ENCODE results near the gene SLCO4A1.

- TF ChIP-seq, protein P1, sequence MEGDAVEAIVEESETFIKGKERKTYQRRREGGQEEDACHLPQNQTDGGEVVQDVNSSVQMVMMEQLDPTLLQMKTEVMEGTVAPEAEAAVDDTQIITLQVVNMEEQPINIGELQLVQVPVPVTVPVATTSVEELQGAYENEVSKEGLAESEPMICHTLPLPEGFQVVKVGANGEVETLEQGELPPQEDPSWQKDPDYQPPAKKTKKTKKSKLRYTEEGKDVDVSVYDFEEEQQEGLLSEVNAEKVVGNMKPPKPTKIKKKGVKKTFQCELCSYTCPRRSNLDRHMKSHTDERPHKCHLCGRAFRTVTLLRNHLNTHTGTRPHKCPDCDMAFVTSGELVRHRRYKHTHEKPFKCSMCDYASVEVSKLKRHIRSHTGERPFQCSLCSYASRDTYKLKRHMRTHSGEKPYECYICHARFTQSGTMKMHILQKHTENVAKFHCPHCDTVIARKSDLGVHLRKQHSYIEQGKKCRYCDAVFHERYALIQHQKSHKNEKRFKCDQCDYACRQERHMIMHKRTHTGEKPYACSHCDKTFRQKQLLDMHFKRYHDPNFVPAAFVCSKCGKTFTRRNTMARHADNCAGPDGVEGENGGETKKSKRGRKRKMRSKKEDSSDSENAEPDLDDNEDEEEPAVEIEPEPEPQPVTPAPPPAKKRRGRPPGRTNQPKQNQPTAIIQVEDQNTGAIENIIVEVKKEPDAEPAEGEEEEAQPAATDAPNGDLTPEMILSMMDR (IDR thresholded peaks at IDR 0.05; ENCODE audit: low read depth, low read length, poor library complexity, severe bottlenecking), result no peak
- no peak for TF ChIP-seq EZH2phosphoT487 (IDR thresholded peaks at IDR 0.05; ENCODE audit: borderline replicate concordance, low read length)
Observed at GRCh38 chr20:62624719-62625453, 17.4 kb upstream of the SLCO4A1 start.

Measured in DOHH2 (cell line).